Sigmoid colon (tissue), 7 donors: Measurements from ENCODE around the gene SMYD3. TPM values are rescaled to one million over a fixed set of nuclear protein-coding genes. Genes with fewer than 3 reads are reported as not detected.
A peak's percentile ranks its signal among the peaks of the same experiment; 100 is the strongest.

Experiments used
- DNase-seq: peaks from one replicate; pipeline ENCODE4 v3.0.0-alpha.2; 2019
- H3K27ac ChIP-seq, 4 donors: fragments of 200-600 bp; sonication (generic); one replicate each; pipeline ENCODE4 v1.5.1; 2016 to 2019; ENCODE audit warnings: mild to moderate bottlenecking in 1 of 4
- H3K27me3 ChIP-seq, 3 donors: fragments of 200-600 bp; sonication (generic); one replicate each; pipeline ENCODE4 v1.5.1; 2019; ENCODE audit warnings: mild to moderate bottlenecking in 1 of 3
- H3K36me3 ChIP-seq, 4 donors: fragments of 200-600 bp; sonication (generic); one replicate each; pipeline ENCODE4 v1.5.1; 2016 to 2019
- H3K4me1 ChIP-seq, 4 donors: fragments of 200-600 bp; sonication (generic); one replicate each; pipeline ENCODE4 v1.5.1; 2017 to 2019
- H3K4me3 ChIP-seq, 4 donors: fragments of 200-600 bp; sonication (generic); one replicate each; pipeline ENCODE4 v1.5.1; 2017 to 2019; ENCODE audit warnings: mild to moderate bottlenecking in 2 of 4, moderate library complexity in 1 of 4
- H3K9me3 ChIP-seq, 4 donors: fragments of 200-600 bp in 3 of 4; sonication (generic) in 3 of 4; one replicate each; pipeline versions ENCODE4 v1.5.1 to v1.6.1; 2013 to 2019
- EP300 ChIP-seq, 4 donors: sonication (generic); formaldehyde crosslinking; IDR thresholded peaks; one replicate each; pipeline ENCODE4 v1.6.1; 2017; ENCODE audit warnings: antibody characterized with exemption in 4 of 4
- POLR2A ChIP-seq, 2 donors: fragments of 450-650 bp; IDR thresholded peaks; one replicate each; pipeline ENCODE4 v1.6.1; 2016; ENCODE audit warnings: antibody characterized with exemption in 2 of 2, mild to moderate bottlenecking in 2 of 2, moderate library complexity in 2 of 2
- POLR2AphosphoS5 ChIP-seq, 4 donors: sonication (generic); formaldehyde crosslinking; IDR thresholded peaks; one replicate each; pipeline ENCODE4 v1.6.1; 2017; ENCODE audit warnings: antibody characterized with exemption in 4 of 4
- WGBS, 2 donors: extraction: QIAGEN DNeasy Blood & Tissue Kit; methylation state at CpG; one replicate each; pipeline ENCODE4 v1.1.7; 2013; 5-methylcytosine and 5-hydroxymethylcytosine counted together
- intact Hi-C: fragments of 100-400 bp; cut with DNase I; formaldehyde crosslinking; loops from one replicate; pipeline ENCODE4 v1.15.1; 2023
- polyA plus RNA-seq, 3 donors: library from polyadenylated mRNA; stranded (reverse); fragments of 200-250 nt; gene quantifications; one replicate each; pipeline ENCODE4 v1.2.3, GENCODE V29; 2013
- total RNA-seq, 4 donors: library from RNA; depleted of rRNA; stranded (reverse); fragments of >200 nt; gene quantifications; one replicate each; pipeline ENCODE4 v1.1.0, GENCODE V29; 2016
- TF ChIP-seq, protein P1 (sequence below), 4 experiments: fragments of 450-650 bp in 3 of 4; fragments of 200-600 bp in 1 of 4; IDR thresholded peaks; one replicate each; pipeline ENCODE4 v1.5.1; 2016 to 2019; ENCODE audit warnings: antibody characterized with exemption in 4 of 4, mild to moderate bottlenecking in 3 of 4, moderate library complexity in 2 of 4
- donor health status: healthy with polysubstance abuse.
- donor health status: Bipolar disorder and iron deficiency.
- donor health status: healthy.

Gene SMYD3
- total and polyA plus RNA-seq, 7 donors: 8.7 to 23.8 (median 17.1) TPM

DNA sequence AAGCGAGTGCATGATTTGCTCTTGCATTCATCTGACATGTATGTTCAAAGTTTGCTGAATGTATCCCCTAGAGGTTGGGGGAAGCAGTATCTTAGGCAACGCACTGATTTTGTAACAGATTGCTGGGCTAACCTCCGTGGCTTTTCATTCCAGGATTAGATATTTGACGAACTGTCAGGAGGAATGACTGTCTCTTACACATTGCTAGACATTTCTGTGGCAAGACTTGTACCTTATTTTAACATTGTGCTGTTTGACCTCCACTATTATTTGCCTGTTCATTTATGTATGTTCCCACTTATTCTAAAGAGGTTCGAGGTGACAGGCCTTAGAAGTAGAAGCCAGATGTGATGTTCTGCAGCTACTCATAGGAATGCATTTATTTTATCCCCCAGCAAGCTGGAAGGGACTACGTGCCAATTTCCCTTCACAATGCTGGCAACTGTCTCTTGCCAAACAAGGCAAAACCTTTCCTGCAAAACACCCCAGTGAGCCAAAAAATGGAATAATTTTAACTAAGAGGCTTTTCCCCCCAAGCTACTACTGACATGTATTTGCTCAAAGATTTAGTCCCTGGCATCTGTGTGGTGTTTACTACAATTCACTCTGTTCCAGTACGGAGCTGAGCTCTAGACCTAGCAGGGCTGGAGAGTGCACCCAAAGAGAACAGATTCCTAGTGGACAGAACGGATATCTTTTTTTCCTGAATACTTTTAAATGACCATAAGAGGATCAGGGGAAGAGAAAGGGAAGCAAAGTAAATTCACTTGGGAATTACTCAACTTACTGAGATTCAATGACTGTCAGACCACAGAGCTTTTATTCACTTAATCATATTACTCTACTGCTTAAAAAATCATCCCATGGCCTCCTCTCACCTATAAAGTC lies 646.2 kb downstream of the SMYD3 start:
- DNase-seq: no peak
- intact Hi-C loops: no loop called here
- H3K4me1 ChIP-seq: peaks cover 0 to 17% (median 15%) of the 10 kb centered on the region in 4 donors
- 77 to 89% methylated on average over 8 of the region's 8 CpGs for WGBS, 2 donors
- H3K36me3 ChIP-seq: no peaks in the 10 kb centered on the region
- peak overlapping the region in 1 of 4 donors; percentile 13 for H3K27ac ChIP-seq
- TF ChIP-seq EP300 (IDR thresholded peaks at IDR 0.05) (no peak), POLR2A (IDR thresholded peaks at IDR 0.05) (no peak), POLR2AphosphoS5 (IDR thresholded peaks at IDR 0.05) (peak in 1 of 4 donors; percentile 28)
- TF ChIP-seq, protein P1, sequence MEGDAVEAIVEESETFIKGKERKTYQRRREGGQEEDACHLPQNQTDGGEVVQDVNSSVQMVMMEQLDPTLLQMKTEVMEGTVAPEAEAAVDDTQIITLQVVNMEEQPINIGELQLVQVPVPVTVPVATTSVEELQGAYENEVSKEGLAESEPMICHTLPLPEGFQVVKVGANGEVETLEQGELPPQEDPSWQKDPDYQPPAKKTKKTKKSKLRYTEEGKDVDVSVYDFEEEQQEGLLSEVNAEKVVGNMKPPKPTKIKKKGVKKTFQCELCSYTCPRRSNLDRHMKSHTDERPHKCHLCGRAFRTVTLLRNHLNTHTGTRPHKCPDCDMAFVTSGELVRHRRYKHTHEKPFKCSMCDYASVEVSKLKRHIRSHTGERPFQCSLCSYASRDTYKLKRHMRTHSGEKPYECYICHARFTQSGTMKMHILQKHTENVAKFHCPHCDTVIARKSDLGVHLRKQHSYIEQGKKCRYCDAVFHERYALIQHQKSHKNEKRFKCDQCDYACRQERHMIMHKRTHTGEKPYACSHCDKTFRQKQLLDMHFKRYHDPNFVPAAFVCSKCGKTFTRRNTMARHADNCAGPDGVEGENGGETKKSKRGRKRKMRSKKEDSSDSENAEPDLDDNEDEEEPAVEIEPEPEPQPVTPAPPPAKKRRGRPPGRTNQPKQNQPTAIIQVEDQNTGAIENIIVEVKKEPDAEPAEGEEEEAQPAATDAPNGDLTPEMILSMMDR (IDR thresholded peaks at IDR 0.05): peak in 1 of 4 experiments; percentile 11
- no peaks in the 10 kb centered on the region for H3K27me3 ChIP-seq
- H3K9me3 ChIP-seq: no peaks in the 10 kb centered on the region
- H3K4me3 ChIP-seq: no peak overlapping the region

DNA sequence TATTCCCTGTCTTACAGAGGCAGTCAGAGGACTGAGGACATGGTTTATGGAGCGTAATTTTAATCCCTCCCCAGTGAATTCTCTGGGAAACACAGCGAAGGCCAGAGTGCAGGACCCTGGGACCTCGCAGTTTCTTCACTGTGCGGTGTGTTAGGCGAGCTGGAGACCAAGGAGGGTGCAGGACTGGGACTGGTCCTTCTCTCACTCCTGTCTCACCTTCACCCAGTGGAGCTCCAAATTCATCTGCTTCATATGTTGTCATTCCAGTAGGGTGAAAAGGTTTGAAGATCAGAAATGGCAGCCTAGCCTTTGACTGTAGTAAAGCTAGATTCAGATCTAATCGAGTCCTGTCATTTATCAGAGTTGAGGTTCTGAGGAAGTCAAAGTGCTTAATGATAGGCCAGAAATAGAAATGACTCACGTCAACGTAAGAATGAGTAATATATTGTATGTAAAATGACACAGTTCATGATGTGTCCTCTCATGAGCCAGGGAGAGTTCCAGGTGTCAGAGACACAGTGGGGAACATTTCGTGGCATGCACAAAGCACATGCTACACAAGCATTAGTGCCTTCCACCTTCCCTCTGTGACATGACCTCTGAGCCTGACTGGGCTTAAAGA lies 647.5 kb downstream of the SMYD3 start:
- H3K36me3 ChIP-seq: no peaks in the 10 kb centered on the region
- H3K9me3 ChIP-seq: no peaks in the 10 kb centered on the region
- WGBS, 2 donors: 77 to 87% methylated on average over 9 of the region's 9 CpGs
- TF ChIP-seq, protein P1 (IDR thresholded peaks at IDR 0.05): no peak
- TF ChIP-seq POLR2AphosphoS5 (IDR thresholded peaks at IDR 0.05) (no peak), EP300 (IDR thresholded peaks at IDR 0.05) (no peak), POLR2A (IDR thresholded peaks at IDR 0.05) (no peak)
- no peak overlapping the region for H3K4me3 ChIP-seq
- H3K27ac ChIP-seq: no peak overlapping the region
- H3K27me3 ChIP-seq: no peaks in the 10 kb centered on the region
- peaks cover 0 to 17% (median 15%) of the 10 kb centered on the region in 4 donors for H3K4me1 ChIP-seq
- no peak for DNase-seq
- intact Hi-C loops: no loop called here

- H3K27ac ChIP-seq: no peak overlapping the region
- no peaks in the 10 kb centered on the region for H3K27me3 ChIP-seq
- TF ChIP-seq POLR2A (IDR thresholded peaks at IDR 0.05) (no peak), POLR2AphosphoS5 (IDR thresholded peaks at IDR 0.05) (no peak)
- no peaks in the 10 kb centered on the region for H3K36me3 ChIP-seq
- H3K4me1 ChIP-seq: peaks cover 0 to 17% (median 15%) of the 10 kb centered on the region in 4 donors
- intact Hi-C loops: no loop called here
- WGBS, 2 donors: 74 to 82% methylated on average over 7 of the region's 7 CpGs
- no peak overlapping the region for H3K4me3 ChIP-seq
- H3K9me3 ChIP-seq: no peaks in the 10 kb centered on the region
- no peak for DNase-seq
These were observed 648.2 kb downstream of the SMYD3 start for GRCh38 chr1:245858722-245859492.

DNA sequence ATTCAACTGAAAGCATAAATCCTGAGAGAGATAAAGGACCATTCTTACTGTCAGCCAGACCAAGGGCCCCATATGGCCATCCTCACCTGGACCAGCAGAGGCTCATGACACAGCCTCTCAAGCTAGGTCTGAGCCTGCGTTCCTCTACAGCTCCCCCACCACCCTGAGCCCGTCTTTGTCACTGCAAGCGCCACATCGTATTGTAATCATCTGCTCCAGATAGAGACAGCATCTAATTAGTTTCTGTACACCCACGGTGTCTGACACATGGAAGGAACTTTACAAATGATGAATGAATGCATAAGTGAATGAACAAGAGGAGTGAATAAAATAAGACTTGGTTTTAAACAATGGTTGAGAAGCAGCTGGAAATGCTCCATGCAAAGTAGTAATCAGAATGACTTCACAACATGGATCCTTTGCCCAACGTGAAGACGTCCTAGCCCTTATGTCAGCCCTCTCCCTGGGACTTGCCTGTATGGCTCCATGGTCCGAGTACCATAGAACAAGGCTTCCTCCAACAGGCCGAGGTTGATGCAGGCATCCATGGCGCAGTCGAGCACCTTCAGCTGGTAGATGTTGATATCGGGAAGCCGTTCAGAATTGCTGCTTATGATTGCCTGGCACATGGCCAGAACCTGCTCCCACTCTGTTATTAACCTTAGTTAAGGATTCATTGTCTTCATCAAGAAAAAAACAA lies 648.9 kb downstream of the SMYD3 start:
- no peaks in the 10 kb centered on the region for H3K27me3 ChIP-seq
- DNase-seq: no peak
- intact Hi-C loops: no loop called here
- H3K4me1 ChIP-seq: peaks cover 0 to 17% (median 15%) of the 10 kb centered on the region in 4 donors
- no peak overlapping the region for H3K4me3 ChIP-seq
- no peaks in the 10 kb centered on the region for H3K36me3 ChIP-seq
- no peak for TF ChIP-seq EP300 (IDR thresholded peaks at IDR 0.05)
- no peak for TF ChIP-seq POLR2AphosphoS5 (IDR thresholded peaks at IDR 0.05)
- no peak for TF ChIP-seq POLR2A (IDR thresholded peaks at IDR 0.05)
- TF ChIP-seq, protein P1 (IDR thresholded peaks at IDR 0.05): no peak
- WGBS, 2 donors: 91 to 95% methylated on average over 13 of the region's 13 CpGs
- no peaks in the 10 kb centered on the region for H3K9me3 ChIP-seq
- no peak overlapping the region for H3K27ac ChIP-seq
